Stimulated activated naive CD8-positive, alpha-beta T cell treated with anti-CD3 and anti-CD28 coated beads, Interleukin-15, amount 100 ng/mL, for 72 hours (primary cell): ENCODE measurements around the gene CDR2L.

Experiments used
- ATAC-seq: fragments of 150-1000 bp; cut with Tn5 transposase; 2 replicates; pipeline ENCODE4 v1.10.0; 2021; ENCODE audit warnings: mild to moderate bottlenecking, moderate library complexity
- DNase-seq, 2 donors: peaks; one replicate each; pipeline ENCODE4 v3.0.0; 2021 to 2022
- H3K27ac Mint-ChIP-seq, 2 donors: one replicate each; pipeline ENCODE4 v1.8.0; 2022; ENCODE audit warnings: mild to moderate bottlenecking in 2 of 2, mixed read lengths in 2 of 2, moderate library complexity in 2 of 2
- H3K27me3 Mint-ChIP-seq: one replicate; pipeline ENCODE4 v1.8.0; 2022; ENCODE audit warnings: mixed read lengths
- H3K4me1 Mint-ChIP-seq: one replicate; pipeline ENCODE4 v1.8.0; 2022; ENCODE audit warnings: mild to moderate bottlenecking, mixed read lengths
- H3K4me3 Mint-ChIP-seq, 2 donors: one replicate each; pipeline ENCODE4 v1.8.0; 2022; ENCODE audit warnings: mild to moderate bottlenecking in 2 of 2, mixed read lengths in 2 of 2, moderate library complexity in 1 of 2
- H3K9me3 Mint-ChIP-seq, 2 donors: one replicate each; pipeline ENCODE4 v1.8.0; 2022; ENCODE audit warnings: mixed read lengths in 2 of 2

Gene CDR2L

DNA sequence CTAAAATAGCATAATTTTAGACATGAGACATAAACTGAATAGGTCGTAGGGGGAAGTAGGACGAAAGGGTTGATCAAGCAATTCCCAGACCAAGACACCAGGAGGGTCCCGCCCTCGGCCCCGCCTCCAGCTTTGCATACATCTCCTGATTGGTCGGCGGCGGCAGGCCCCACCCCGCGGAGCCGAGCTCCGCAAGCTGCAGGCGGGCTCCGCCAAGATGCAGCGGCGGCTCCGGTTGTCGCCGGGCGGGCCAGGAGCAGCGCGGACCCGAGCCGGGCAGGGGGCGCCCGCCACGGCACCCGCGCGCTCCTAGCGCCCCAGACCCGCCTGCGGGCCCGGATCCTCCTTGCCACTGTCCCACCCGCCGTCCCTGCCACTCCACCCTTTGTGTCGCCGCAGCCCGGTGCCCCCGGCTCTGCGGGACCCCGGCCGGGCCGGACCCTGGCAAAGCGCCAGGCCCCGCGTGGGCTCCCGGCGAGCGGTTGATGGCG is at the start of gene CDR2L:
Gene CDR2L (plus strand): TSS at position 215 of the 491 bp plus-strand sequence. CDS start 412 bp downstream, outside the sequence.
- ATAC-seq: peak; percentile 94
- Mint-ChIP-seq H3K4me3 (peak within 1 kb of the TSS; percentile 89 to 90), H3K4me1 (peaks cover 16% of the 10 kb centered on the region), H3K9me3 (no peaks in the 10 kb centered on the region), H3K27ac (peak within 1 kb of the TSS in 1 of 2 donors; percentile 15), H3K27me3 (peaks cover 51% of the 10 kb centered on the region)
- peak; percentile 79 to 85 for DNase-seq

DNA sequence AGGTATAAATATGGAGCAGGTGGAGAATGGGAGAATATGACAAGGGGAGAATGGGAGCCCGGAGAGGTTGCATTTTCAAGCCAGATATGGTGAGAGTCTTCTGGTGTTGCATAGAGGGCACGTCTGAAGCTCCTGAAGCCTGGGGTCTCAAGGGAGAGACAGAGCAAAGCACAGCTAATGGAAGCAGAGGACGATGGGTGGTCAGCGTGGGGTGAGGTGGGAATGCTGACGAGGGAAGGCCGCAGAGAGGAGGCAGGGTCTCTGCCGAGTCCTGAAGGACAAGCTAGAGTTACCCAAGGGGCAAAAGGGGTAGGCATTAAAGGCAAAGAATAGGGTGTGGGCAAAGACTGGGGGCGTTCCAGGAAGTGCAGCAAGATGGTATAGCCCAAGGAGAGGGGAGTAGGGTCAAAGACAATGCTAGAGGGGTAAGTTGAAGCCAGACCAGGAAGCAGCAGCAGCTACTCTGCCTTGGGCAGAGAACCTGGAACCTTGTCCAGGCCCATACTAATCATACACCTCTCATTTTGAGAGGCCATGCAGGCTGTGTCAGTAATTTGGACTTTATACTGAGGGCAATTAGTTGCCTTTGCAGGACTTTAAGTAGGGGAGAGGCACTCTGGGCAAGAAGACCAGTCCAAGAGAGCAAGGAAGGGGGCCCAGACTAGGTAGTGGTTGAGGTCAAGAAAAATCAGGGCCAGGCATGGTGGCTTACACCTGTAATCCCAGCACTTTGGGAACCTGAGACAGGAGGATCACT is 49.1 kb upstream of the CDR2L start:
- H3K9me3 Mint-ChIP-seq: no peaks in the 10 kb centered on the region
- no peak for DNase-seq
- no peaks in the 10 kb centered on the region for H3K4me1 Mint-ChIP-seq
- H3K4me3 Mint-ChIP-seq: no peak overlapping the region
- H3K27me3 Mint-ChIP-seq: peaks cover 72% of the 10 kb centered on the region
- ATAC-seq: no peak
- H3K27ac Mint-ChIP-seq: no peak overlapping the region

DNA sequence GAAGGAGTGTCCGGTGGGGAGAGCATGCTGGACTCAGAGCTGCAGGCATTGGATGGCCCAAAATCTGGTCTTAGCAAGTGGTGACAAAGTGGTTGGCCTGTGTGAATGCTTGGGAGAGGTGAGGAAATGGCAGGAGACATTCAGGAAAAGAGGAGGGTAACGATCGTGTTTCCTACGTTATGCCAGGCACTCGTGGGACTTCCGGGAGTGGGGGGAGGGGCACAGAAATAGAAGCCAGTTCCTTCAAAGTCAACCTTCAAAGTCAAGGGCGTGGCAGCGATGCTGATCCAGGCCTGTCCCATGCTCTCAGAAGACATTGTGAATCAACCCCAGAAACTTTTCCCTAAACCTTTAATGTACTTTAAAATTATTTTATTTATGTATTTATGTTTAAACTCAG is 47.9 kb upstream of the CDR2L start:
- peaks cover 72% of the 10 kb centered on the region for H3K27me3 Mint-ChIP-seq
- no peaks in the 10 kb centered on the region for H3K4me1 Mint-ChIP-seq
- no peaks in the 10 kb centered on the region for H3K9me3 Mint-ChIP-seq
- H3K4me3 Mint-ChIP-seq: no peak overlapping the region
- no peak overlapping the region for H3K27ac Mint-ChIP-seq
- ATAC-seq: no peak
- DNase-seq: no peak

DNA sequence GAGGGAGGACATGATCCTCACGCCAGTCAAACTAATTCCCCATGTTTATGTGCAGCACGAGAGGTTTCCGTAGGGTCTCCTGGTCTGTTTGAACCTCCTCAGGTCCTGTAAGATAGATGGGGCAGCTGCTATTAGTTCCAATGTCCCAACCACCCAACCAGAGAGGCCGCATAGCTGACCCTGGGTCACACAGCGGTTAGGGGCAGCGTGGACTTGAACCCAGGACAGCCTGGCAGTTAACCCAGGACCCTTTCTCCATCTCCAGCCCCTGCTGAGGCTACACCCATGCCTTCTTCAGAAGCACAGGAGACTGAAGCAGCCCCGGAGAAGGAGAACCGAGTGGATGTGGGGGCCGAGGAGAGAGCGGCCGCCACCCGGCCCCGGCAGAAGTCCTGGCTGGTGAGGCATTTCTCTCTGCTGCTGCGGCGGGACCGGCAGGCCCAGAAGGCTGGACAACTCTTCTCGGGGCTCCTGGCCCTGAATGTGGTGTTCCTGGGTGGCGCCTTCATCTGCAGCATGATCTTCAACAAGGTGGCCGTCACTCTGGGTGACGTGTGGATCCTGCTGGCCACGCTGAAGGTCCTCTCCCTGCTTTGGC is 46.2 kb upstream of the CDR2L start:
- Mint-ChIP-seq H3K27me3 (peaks cover 64% of the 10 kb centered on the region), H3K4me3 (no peak overlapping the region), H3K27ac (no peak overlapping the region), H3K9me3 (no peaks in the 10 kb centered on the region), H3K4me1 (no peaks in the 10 kb centered on the region)
- ATAC-seq (no peak), DNase-seq (no peak)

DNA sequence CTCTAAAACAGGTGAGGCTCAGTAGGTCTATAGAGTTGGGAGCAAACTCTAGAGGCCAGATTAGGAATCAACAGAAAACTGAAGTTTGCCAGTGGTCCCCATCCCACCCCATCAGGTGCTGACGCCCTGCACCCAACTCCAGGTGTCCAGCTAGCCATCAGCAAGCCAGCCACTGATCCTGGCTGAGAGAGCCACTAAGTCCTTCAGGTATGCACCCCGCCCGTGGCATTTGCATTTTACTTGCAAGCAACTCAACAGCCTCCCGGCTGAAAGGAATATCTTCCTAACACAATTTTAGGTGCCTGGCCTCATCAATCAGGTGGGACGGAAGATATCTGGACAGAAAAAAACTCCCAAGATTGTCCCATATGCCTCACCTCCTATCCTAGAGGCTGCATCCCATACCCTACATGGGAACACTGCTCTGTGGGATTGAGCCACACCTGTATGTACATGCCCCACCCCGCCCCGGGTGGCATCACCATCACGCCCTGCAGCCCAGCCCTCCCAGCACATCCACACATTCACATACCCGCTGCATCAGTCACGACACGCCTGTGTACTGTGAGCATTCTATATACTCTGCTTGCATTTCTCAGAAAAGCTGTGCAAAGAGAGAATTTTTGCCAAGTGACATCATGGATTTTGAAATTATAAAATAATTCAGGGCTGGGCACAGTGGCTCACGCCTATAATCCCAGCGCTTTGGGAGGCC is 43.5 kb upstream of the CDR2L start:
- H3K4me3 Mint-ChIP-seq: no peak overlapping the region
- H3K4me1 Mint-ChIP-seq: no peaks in the 10 kb centered on the region
- H3K27ac Mint-ChIP-seq: no peak overlapping the region
- DNase-seq (no peak), ATAC-seq (no peak)
- no peaks in the 10 kb centered on the region for H3K9me3 Mint-ChIP-seq
- H3K27me3 Mint-ChIP-seq: peaks cover 37% of the 10 kb centered on the region

DNA sequence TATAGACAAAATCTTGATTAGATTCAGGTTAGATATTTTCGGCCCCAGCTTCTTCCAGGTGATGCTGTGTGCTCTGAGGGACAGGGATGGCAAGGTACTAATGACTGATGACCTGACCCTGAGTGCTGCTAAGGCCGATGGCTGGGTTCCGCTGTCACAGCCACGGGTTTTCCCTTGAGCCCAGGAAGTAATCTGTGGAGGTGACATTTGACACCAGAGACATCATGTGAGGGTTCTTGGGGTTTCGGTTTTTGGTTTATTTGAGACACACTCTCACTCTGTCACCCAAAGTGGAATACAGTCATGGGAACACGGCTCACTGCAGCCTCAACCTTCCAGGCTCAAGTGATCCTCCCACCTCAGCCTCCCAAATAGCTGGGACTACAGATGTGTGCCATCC is 41.9 kb upstream of the CDR2L start:
- Mint-ChIP-seq H3K4me1 (no peaks in the 10 kb centered on the region), H3K9me3 (no peaks in the 10 kb centered on the region), H3K27ac (no peak overlapping the region), H3K27me3 (peaks cover 31% of the 10 kb centered on the region), H3K4me3 (no peak overlapping the region)
- no peak for ATAC-seq
- no peak for DNase-seq

DNA sequence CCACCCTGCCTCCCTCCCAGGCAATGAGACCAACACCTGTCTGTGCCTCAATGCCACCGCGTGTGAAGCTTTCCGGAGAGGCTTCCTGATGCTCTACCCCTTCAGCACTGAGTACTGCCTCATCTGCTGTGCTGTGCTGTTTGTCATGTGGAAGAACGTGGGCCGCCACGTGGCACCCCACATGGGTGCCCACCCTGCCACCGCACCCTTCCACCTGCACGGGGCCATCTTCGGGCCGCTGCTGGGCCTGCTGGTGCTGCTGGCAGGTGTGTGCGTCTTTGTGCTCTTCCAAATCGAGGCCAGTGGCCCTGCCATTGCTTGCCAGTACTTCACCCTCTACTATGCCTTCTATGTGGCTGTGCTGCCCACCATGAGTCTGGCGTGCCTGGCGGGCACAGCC is 40.8 kb upstream of the CDR2L start:
- DNase-seq: no peak
- no peaks in the 10 kb centered on the region for H3K4me1 Mint-ChIP-seq
- ATAC-seq: no peak
- H3K27ac Mint-ChIP-seq: no peak overlapping the region
- H3K27me3 Mint-ChIP-seq: peaks cover 28% of the 10 kb centered on the region
- no peaks in the 10 kb centered on the region for H3K9me3 Mint-ChIP-seq
- H3K4me3 Mint-ChIP-seq: no peak overlapping the region

DNA sequence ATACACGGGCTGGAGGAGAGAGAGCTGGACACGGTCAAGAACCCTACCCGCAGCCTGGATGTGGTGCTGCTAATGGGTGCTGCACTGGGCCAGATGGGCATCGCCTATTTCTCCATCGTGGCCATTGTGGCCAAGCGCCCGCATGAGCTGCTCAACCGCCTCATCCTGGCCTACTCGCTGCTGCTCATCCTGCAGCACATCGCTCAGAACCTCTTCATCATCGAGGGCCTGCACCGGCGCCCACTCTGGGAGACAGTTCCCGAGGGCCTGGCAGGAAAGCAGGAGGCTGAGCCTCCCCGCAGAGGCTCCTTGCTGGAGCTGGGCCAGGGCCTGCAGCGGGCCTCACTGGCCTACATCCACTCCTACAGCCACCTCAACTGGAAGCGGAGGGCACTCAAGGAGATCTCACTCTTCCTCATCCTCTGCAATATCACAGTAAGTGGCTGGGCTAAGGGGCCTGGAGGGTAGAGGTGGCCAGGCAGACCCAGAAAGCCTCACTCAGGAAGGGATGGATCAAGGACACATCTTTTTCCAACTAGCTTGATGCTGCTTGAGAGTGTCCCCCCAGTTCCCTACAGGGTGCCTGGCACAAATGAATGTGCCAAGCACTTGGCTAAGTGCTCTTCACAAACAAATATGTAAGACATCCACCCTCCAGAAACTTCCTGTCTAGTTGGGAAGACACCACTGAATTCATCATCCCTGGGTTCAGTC is 40.2 kb upstream of the CDR2L start:
- no peak for ATAC-seq
- H3K27ac Mint-ChIP-seq: peak overlapping the region in 1 of 2 donors; percentile 14
- no peak overlapping the region for H3K4me3 Mint-ChIP-seq
- H3K9me3 Mint-ChIP-seq: no peaks in the 10 kb centered on the region
- peaks cover 23% of the 10 kb centered on the region for H3K27me3 Mint-ChIP-seq
- no peak for DNase-seq
- H3K4me1 Mint-ChIP-seq: no peaks in the 10 kb centered on the region

DNA sequence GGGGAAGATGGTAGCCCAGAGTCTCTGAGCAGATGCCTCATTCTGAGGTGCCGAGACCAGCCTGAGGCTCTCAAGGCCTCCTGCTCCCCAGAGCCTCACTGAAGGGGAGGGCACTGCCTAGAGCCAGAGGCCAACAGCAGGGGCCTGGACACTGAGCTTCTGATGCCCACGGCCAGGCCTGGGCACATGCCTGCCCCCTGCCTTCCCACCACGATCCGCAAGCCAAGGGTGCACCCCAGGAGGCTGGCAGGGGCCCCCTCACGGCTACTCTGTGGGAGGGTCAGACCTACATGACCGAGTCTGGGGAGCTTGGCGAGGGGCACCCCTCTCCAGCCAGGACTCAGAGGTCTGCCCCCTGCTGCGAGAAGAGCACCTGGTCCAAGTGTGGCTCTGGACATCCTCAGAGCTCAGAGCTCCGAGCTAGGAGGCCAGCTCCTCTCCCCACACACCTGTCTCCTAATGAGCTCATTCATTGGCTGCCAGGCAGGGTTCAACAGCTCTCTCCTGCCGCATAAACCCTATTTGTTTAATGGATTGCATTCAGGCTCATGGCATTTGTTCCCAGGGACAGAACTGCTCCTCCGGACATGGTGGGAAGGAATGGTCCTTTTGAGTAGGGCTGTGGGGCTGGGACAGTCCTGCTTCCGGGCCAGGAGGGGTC is 37.8 kb upstream of the CDR2L start:
- H3K9me3 Mint-ChIP-seq: no peaks in the 10 kb centered on the region
- peaks cover 7% of the 10 kb centered on the region for H3K27me3 Mint-ChIP-seq
- H3K4me3 Mint-ChIP-seq: no peak overlapping the region
- no peak overlapping the region for H3K27ac Mint-ChIP-seq
- ATAC-seq (no peak), DNase-seq (no peak)
- H3K4me1 Mint-ChIP-seq: no peaks in the 10 kb centered on the region

DNA sequence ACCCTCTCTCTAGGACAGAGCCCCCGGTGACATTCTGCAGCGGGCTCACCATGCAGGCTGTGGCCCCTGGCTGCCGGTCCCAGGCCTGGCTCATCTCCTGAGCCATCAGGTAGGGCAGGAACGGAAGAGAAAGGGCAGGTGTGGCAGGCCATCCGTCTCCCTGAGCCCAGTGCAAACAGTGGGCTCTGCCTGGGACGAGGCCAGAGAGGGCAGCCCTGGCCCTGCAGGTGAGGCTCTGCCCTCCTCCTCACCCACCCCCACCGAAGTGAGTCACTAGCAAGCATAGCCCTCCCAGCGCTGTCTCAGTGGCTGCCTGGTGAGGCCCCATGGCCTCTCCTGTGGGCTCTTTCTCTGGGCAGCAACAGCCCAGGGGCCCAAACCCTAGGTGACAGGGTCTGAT is 37.2 kb upstream of the CDR2L start:
- H3K27me3 Mint-ChIP-seq: peaks cover 4% of the 10 kb centered on the region

DNA sequence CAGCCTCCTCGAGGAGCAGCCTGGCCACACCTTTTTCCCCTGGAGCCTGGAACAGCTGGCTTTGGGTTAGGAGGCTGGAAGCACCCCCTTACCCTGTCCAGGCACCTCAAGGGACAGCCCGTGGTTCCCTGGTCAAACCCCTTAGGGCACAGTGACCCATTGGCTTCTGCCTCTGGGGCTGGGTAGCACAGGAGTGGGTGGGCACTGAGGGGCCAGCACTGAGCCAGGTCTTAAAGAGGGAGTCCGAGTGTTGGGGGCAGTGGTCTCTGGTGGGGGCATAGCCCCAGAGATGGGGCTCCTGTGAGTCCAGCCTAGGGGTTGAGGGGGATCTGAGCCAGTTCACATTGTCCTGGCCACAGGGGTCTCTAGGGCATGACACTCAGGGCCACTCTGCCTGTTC is 36.4 kb upstream of the CDR2L start:
- no peak overlapping the region for H3K27ac Mint-ChIP-seq
- no peak for DNase-seq
- H3K4me3 Mint-ChIP-seq: no peak overlapping the region
- no peak for ATAC-seq
- no peaks in the 10 kb centered on the region for H3K4me1 Mint-ChIP-seq
- H3K27me3 Mint-ChIP-seq: no peaks in the 10 kb centered on the region
- H3K9me3 Mint-ChIP-seq: no peaks in the 10 kb centered on the region

More for the DNA sequence above, 37.2 kb upstream of the CDR2L start:
- Mint-ChIP-seq H3K9me3 (no peaks in the 10 kb centered on the region), H3K4me1 (no peaks in the 10 kb centered on the region), H3K27ac (no peak overlapping the region), H3K4me3 (no peak overlapping the region)
- DNase-seq (no peak), ATAC-seq (no peak)

DNA sequence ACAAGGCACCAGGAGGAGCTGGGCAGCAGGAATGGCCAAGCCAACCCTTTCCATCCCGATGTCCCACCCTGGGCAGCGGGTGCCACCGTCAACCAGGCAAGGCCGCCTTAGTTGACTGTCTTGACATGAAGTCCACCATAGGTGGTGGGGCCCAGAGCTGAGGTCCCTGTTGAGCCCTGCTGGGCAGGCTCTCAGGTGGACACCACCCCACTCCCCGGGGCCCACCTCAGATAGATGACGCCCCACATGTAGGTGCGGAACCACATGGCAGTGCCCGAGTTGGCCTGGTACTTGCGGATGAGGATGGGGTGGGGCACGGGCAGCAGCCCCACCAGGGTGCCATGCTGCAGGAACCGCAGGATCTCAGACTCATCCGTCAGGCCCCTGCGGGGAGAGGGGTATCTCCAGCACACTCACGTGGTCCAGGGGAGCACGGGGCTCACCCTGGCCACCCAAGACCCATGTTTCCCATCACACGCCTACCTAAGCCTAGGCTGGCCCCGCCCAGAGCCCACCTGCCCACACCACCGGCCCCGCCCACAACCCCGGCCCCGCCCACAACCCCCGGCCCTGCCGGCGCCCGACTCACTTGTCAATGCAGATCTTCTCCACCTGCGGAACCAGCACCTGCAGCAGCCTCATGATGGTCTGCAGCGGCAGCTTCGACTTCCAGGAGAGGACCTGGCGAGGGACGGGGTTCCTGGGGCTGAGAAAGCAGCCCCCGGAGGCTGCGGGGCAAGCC is 35.6 kb upstream of the CDR2L start:
- ATAC-seq (no peak), DNase-seq (no peak)
- no peaks in the 10 kb centered on the region for H3K9me3 Mint-ChIP-seq
- H3K4me1 Mint-ChIP-seq: no peaks in the 10 kb centered on the region
- no peak overlapping the region for H3K4me3 Mint-ChIP-seq
- H3K27ac Mint-ChIP-seq: no peak overlapping the region
- H3K27me3 Mint-ChIP-seq: no peaks in the 10 kb centered on the region

DNA sequence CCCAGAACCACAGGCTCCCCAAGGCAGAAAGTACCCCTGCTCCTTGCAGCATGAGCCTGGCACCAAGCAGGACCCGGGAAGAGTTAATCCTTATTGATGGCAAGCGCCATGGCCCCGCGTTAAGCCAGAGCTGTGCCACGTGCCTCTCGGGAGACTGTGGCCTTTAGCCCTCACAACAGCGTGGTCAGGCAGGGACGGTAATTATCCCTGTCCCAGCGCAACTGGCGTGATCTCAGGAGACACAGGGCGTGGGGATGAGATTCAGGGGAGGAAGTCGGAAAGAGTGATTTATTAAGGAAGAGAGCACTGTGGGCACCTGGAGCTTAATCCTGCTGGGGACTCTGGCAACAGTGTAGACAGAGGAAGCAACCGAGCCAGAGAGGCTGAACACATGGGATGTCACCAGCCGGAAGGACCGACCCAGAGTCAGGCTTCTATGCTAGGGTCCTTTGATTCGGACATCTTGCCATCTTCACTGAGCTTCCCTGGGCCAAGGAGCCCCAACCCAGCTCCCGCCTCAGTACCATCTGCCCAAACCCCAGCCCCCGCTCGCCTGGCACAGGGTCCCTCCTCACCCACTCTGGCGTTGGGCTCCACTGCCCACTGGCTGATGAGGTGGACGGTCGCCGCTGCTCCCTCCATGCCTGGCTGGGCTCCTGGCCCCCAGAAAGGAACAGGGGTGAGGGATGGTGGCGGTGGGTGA is 34.9 kb upstream of the CDR2L start:
- H3K4me1 Mint-ChIP-seq: no peaks in the 10 kb centered on the region
- H3K27ac Mint-ChIP-seq: no peak overlapping the region
- ATAC-seq (no peak), DNase-seq (no peak)
- H3K9me3 Mint-ChIP-seq: no peaks in the 10 kb centered on the region
- H3K27me3 Mint-ChIP-seq: no peaks in the 10 kb centered on the region
- no peak overlapping the region for H3K4me3 Mint-ChIP-seq

DNA sequence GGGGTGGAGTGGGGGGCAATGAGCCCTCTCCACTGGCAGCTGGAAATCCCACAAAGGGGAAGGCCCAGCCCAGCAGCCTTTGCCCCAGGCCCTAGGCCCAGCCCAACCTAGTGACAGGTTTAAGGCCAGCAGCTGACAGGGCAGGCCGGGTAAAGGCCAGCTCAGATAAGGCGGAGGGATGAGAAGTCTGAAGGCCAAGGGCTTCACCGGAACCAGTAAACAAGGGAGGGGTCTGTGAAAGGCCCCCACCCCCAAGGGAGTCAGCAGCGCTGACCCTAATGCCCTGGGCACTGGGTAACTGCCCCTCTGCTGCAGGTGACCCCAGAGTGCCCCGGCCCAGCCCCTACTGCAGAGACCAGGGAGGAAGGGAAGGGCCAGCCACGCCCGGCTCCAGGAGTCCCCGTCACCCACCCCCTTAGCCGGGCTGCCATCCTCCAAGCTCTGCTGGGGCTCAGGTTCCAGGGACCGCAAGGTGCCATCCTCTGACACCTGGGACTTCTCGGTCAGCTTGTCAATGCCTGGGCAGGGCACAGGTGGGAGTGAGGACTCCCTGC is 34.2 kb upstream of the CDR2L start:
- peaks cover 3% of the 10 kb centered on the region for H3K4me1 Mint-ChIP-seq
- no peak for ATAC-seq
- DNase-seq: no peak
- H3K4me3 Mint-ChIP-seq: no peak overlapping the region
- peaks cover 4% of the 10 kb centered on the region for H3K27me3 Mint-ChIP-seq
- no peak overlapping the region for H3K27ac Mint-ChIP-seq
- no peaks in the 10 kb centered on the region for H3K9me3 Mint-ChIP-seq
